H1 (cell line): ENCODE data around the gene NPBWR2. TPM values are rescaled to one million over a fixed set of nuclear protein-coding genes. Genes with fewer than 3 reads are reported as not detected.

Experiments
- CTCF ChIA-PET: fragments of 300-600 bp; sonication (Branson Sonifier 250); formaldehyde crosslinking; loops from one replicate; lab custom pipeline; 2021; ENCODE audit not compliant: partially characterized antibody; lab: Charles Lee
- POLR2A ChIA-PET: fragments of 300-600 bp; sonication (Branson Sonifier 250); formaldehyde crosslinking; loops from one replicate; lab custom pipeline; 2021; ENCODE audit warnings: inconsistent platforms; ENCODE audit not compliant: partially characterized antibody; lab: Charles Lee
- DNase-seq, 2 experiments: peaks; one replicate each; pipeline versions ENCODE4 v3.0.0 to v3.0.0-alpha.2; 2010 to 2022; ENCODE audit warnings: low spot score in 2 of 2, low read depth in 1 of 2, mixed read lengths in 1 of 2
- FAIRE-seq: peaks from 2 replicates; lab custom pipeline; 2011; peaks lifted over from hg19 to GRCh38; lab: Jason Lieb, UNC
- H2AFZ ChIP-seq: 2 replicates; pipeline ENCODE4 v1.8.1; 2012; ENCODE audit warnings: low read length, inconsistent platforms
- H2AK5ac ChIP-seq: 2 replicates; pipeline ENCODE4 v1.6.1; 2013; ENCODE audit warnings: low read depth, low read length
- H2BK120ac ChIP-seq: replicated peaks from 2 replicates; pipeline ENCODE3; 2013; ENCODE audit warnings: low read depth, low read length, inconsistent platforms
- H2BK12ac ChIP-seq: 2 replicates; pipeline ENCODE4 v1.6.1; 2013; ENCODE audit warnings: low read depth, low read length
- H2BK15ac ChIP-seq: 2 replicates; pipeline ENCODE4 v1.6.1; 2013; ENCODE audit warnings: low read length
- H2BK20ac ChIP-seq: 2 replicates; pipeline ENCODE4 v1.6.1; 2013; ENCODE audit warnings: low read length
- H2BK5ac ChIP-seq: 2 replicates; pipeline ENCODE4 v1.6.1; 2013; ENCODE audit warnings: low read depth, low read length
- H3K14ac ChIP-seq: 2 replicates; pipeline ENCODE4 v1.6.1; 2013; ENCODE audit warnings: inconsistent platforms; ENCODE audit not compliant: insufficient read length
- H3K18ac ChIP-seq: 2 replicates; pipeline ENCODE4 v1.6.1; 2013; ENCODE audit warnings: low read length; ENCODE audit errors: extremely low read depth
- H3K23ac ChIP-seq: 2 replicates; pipeline ENCODE4 v1.6.1; 2013; ENCODE audit warnings: inconsistent platforms; ENCODE audit not compliant: insufficient read length
- H3K23me2 ChIP-seq: 2 replicates; pipeline ENCODE4 v1.6.1; 2013; ENCODE audit warnings: low read depth, low read length
- H3K27ac ChIP-seq: 2 replicates; pipeline ENCODE4 v1.6.1; 2011; ENCODE audit warnings: low read depth, low read length, inconsistent platforms
- H3K27me3 ChIP-seq, 4 experiments: replicated peaks in 1 of 4; 1 replicate in 1 of 4; 2 replicates in 3 of 4; pipeline versions ENCODE4 v1.6.1 to v1.8.1; 2011 to 2013; ENCODE audit warnings: low read length in 3 of 4, mild to moderate bottlenecking in 3 of 4, inconsistent platforms in 2 of 4, mixed read lengths in 2 of 4, moderate library complexity in 1 of 4; ENCODE audit not compliant: control insufficient read depth in 3 of 4, insufficient read depth in 3 of 4; ENCODE audit errors: extremely low read depth in 1 of 4
- H3K36me3 ChIP-seq, 4 experiments: 2 replicates each; pipeline versions ENCODE4 v1.6.1 to v1.8.1; 2011 to 2013; ENCODE audit warnings: mild to moderate bottlenecking in 4 of 4, low read length in 3 of 4, moderate library complexity in 2 of 4, control low read depth in 1 of 4, inconsistent platforms in 1 of 4; ENCODE audit not compliant: insufficient read depth in 4 of 4, control insufficient read depth in 2 of 4
- H3K4ac ChIP-seq: replicated peaks from 2 replicates; pipeline ENCODE3; 2013; ENCODE audit warnings: low read length, low read depth, mixed read lengths, inconsistent platforms; ENCODE audit not compliant: insufficient read length
- H3K4me1 ChIP-seq, 4 experiments: replicated peaks in 1 of 4; 1 replicate in 1 of 4; 2 replicates in 3 of 4; pipeline versions ENCODE4 v1.6.1 to v1.8.1; 2011 to 2013; ENCODE audit warnings: low read length in 3 of 4, inconsistent platforms in 2 of 4, mixed read lengths in 1 of 4; ENCODE audit not compliant: insufficient read depth in 4 of 4, control insufficient read depth in 3 of 4
- H3K4me2 ChIP-seq, 2 experiments: 2 replicates each; pipeline versions ENCODE4 v1.6.1 to v1.8.1; 2011 to 2013; ENCODE audit warnings: low read depth in 2 of 2, low read length in 2 of 2, control low read depth in 1 of 2, inconsistent platforms in 1 of 2, mild to moderate bottlenecking in 1 of 2; ENCODE audit not compliant: insufficient read depth in 1 of 2
- H3K4me3 ChIP-seq, 4 experiments: fragments of 200-600, 300-600 bp in 1 of 4; sonication (generic), shearing (Covaris generic), sonication (Bioruptor Twin) in 1 of 4; 2 replicates each; pipeline versions ENCODE4 v1.5.1 to v1.8.1; 2011 to 2016; ENCODE audit warnings: low read length in 4 of 4, low read depth in 3 of 4, control low read depth in 2 of 4, inconsistent platforms in 2 of 4, mild to moderate bottlenecking in 2 of 4, mixed read lengths in 1 of 4, moderate library complexity in 1 of 4; ENCODE audit not compliant: insufficient read depth in 2 of 4; ENCODE audit errors: extremely low read depth in 1 of 4
- H3K56ac ChIP-seq: replicated peaks from 2 replicates; pipeline ENCODE3; 2013; ENCODE audit warnings: low read depth, mild to moderate bottlenecking, mixed read lengths, low read length, inconsistent platforms; ENCODE audit not compliant: insufficient read length
- H3K79me1 ChIP-seq: 2 replicates; pipeline ENCODE4 v1.6.1; 2013; ENCODE audit warnings: low read depth, low read length, control low read depth
- H3K79me2 ChIP-seq, 2 experiments: 2 replicates each; pipeline versions ENCODE4 v1.6.1 to v1.8.1; 2012 to 2013; ENCODE audit warnings: low read length in 2 of 2, mild to moderate bottlenecking in 2 of 2, inconsistent platforms in 1 of 2; ENCODE audit not compliant: insufficient read depth in 2 of 2, control insufficient read depth in 1 of 2
- H3K9ac ChIP-seq, 4 experiments: replicated peaks in 1 of 4; 1 replicate in 1 of 4; 2 replicates in 3 of 4; pipeline versions ENCODE4 v1.6.1 to v1.8.1; 2011 to 2013; ENCODE audit warnings: low read depth in 3 of 4, low read length in 3 of 4, control low read depth in 2 of 4, mild to moderate bottlenecking in 2 of 4, moderate library complexity in 2 of 4, inconsistent platforms in 1 of 4; ENCODE audit errors: extremely low read depth in 1 of 4
- H3K9me3 ChIP-seq, 2 experiments: 2 replicates each; pipeline versions ENCODE4 v1.6.1 to v1.8.1; 2012 to 2013; ENCODE audit warnings: mild to moderate bottlenecking in 2 of 2, moderate library complexity in 2 of 2, control low read depth in 1 of 2, inconsistent platforms in 1 of 2, low read depth in 1 of 2, low read length in 1 of 2, mixed read lengths in 1 of 2; ENCODE audit not compliant: insufficient read depth in 2 of 2
- H4K20me1 ChIP-seq, 2 experiments: replicated peaks in 1 of 2; 2 replicates each; pipeline versions ENCODE3 to v1.8.1; 2011 to 2013; ENCODE audit warnings: inconsistent platforms in 2 of 2, low read length in 2 of 2, mild to moderate bottlenecking in 1 of 2; ENCODE audit not compliant: insufficient read depth in 2 of 2, control insufficient read depth in 1 of 2
- H4K5ac ChIP-seq: 2 replicates; pipeline ENCODE4 v1.6.1; 2013; ENCODE audit warnings: low read length, low read depth, mixed read lengths, inconsistent platforms; ENCODE audit not compliant: insufficient read length
- H4K8ac ChIP-seq: 2 replicates; pipeline ENCODE4 v1.8.0; 2013; ENCODE audit warnings: mild to moderate bottlenecking, moderate library complexity, low read length, inconsistent platforms; ENCODE audit not compliant: insufficient read depth; ENCODE audit errors: extremely low read depth
- H4K91ac ChIP-seq: replicated peaks from 2 replicates; pipeline ENCODE3; 2013; ENCODE audit warnings: low read length, mixed read lengths, inconsistent platforms; ENCODE audit not compliant: insufficient read length
- KDM4A ChIP-seq: IDR thresholded peaks from one replicate; pipeline ENCODE4 v1.7.1; 2012; ENCODE audit warnings: low read depth, mild to moderate bottlenecking, moderate library complexity, low read length, inconsistent platforms; ENCODE audit not compliant: severe bottlenecking
- MAFK ChIP-seq: IDR thresholded peaks from 2 replicates; pipeline ENCODE4 v1.6.1; 2012; ENCODE audit warnings: low read depth, mild to moderate bottlenecking, improper control_type of control experiment, low read length
- POLR2AphosphoS5 ChIP-seq: IDR thresholded peaks from 2 replicates; pipeline ENCODE4 v1.6.1; 2011; ENCODE audit warnings: low read depth, low read length
- SIN3A ChIP-seq, 2 experiments: IDR thresholded peaks in 1 of 2; conservative IDR thresholded peaks in 1 of 2; 2 replicates each; pipeline ENCODE4 v1.6.1; 2011 to 2012; ENCODE audit warnings: low read length in 2 of 2, improper control_type of control experiment in 1 of 2, low read depth in 1 of 2, mild to moderate bottlenecking in 1 of 2
- SP4 ChIP-seq: IDR thresholded peaks from 2 replicates; pipeline ENCODE4 v1.6.1; 2012; ENCODE audit warnings: low read length, inconsistent platforms
- SUZ12 ChIP-seq: fragments of 200-600 bp; sonication (generic); IDR thresholded peaks from 2 replicates; pipeline ENCODE4 v1.6.1; 2012; ENCODE audit warnings: mild to moderate bottlenecking, inconsistent platforms, low read length, moderate library complexity, mixed read lengths
- TEAD4 ChIP-seq: IDR thresholded peaks from 2 replicates; pipeline ENCODE4 v1.6.1; 2012; ENCODE audit warnings: low read depth, low read length, inconsistent platforms, mixed read lengths
- WGBS, 2 experiments: shearing (Covaris generic) in 1 of 2; methylation state at CpG; one replicate each; pipeline versions ENCODE4 v1.1.6 to v1.1.7; 2013 to 2015; ENCODE audit warnings: low lambda C conversion rate in 2 of 2, mixed read lengths in 2 of 2, inconsistent platforms in 1 of 2, low coverage in 1 of 2, missing lambda C conversion rate in 1 of 2; ENCODE audit not compliant: insufficient replicate concordance in 2 of 2, insufficient coverage in 1 of 2, insufficient read length in 1 of 2; ENCODE audit errors: extremely low coverage in 1 of 2, missing lambda C conversion rate in 1 of 2; 5-methylcytosine and 5-hydroxymethylcytosine counted together
- polyA plus RNA-seq, 7 experiments: library from polyadenylated mRNA; depleted of rRNA in 3 of 7; stranded (reverse) in 5 of 7; unstranded in 2 of 7; fragments of >200 nt in 5 of 7; fragments of 200-250 nt in 2 of 7; gene quantifications; 1 replicate in 5 of 7; 2 replicates in 1 of 7; 4 replicates in 1 of 7; pipeline versions ENCODE4 v1.2.1 to v1.2.3, GENCODE V29; 2011 to 2013; ENCODE audit warnings: missing spikeins in 2 of 7, mixed read lengths in 2 of 7
- total RNA-seq: library from RNA; stranded (reverse); fragmentation: NEBNext Ultra II Directional; extraction: Animal tissue kit (Norgen Biotek cat#: 25700); gene quantifications from 2 replicates; pipeline ENCODE4 v1.2.1, GENCODE V29; 2021
- TF ChIP-seq, protein P1 (sequence below), 3 experiments: IDR thresholded peaks; 1 replicate in 2 of 3; 2 replicates in 1 of 3; pipeline versions ENCODE4 v1.5.1 to v1.6.1; 2011; ENCODE audit warnings: low read length in 3 of 3, mild to moderate bottlenecking in 3 of 3, inconsistent platforms in 2 of 3, low read depth in 1 of 3, moderate library complexity in 1 of 3; ENCODE audit not compliant: insufficient read depth in 1 of 3; ENCODE audit errors: control extremely low read depth in 1 of 3

Gene NPBWR2
- total and polyA plus RNA-seq, 2 of the 8 experiments (the other 6 are each of a cell fraction or from before 2014, with no cell fraction given): not detected

DNA sequence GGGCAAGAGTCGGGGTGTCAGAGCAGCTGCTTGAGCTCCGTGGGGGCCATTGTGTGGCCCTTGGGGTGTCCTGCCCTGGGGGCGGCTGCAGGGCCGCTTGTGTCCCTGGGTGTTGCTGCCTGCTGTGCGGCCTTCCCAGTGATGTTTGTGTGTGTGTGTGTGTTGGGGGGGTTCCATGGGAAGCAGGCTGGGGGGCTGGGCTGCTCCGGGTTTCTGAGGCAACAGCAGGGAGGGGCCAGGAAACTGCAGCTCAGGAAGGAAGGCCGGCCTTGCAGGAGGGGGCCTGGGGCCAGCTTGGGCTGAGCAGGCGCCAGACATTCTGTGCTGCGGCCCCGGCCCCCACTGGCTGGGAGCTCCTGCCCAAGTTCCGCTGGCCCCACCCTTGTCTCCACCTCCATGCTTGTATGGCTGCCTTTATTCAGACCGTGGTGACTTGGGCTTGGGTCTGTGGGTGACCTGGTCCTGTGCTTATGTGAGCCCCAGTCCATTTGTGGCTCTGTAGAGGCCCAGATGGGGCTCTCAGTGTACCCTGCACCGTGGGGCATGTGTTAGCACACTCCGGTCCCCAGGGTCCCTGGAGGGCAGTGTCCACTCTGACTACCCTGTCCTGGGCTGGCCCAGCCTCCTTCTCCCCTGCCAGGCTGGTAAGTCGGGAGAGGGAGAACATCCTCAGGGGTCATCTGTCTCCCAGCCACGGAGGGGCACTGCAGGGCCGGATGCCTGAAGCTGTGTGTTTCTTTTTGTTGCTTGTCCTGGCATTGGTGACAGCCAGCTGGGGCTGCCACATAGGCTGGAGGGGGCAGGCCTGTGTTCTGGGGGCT, 53.3 kb downstream of the NPBWR2 start:
- no peak overlapping the region for H2BK120ac ChIP-seq
- H3K4me1 ChIP-seq: peaks cover 0 to 28% (median 15%) of the 10 kb centered on the region in 4 experiments; a peak in 6 of 7 replicates
- peak overlapping the region; percentile 60; the same call in 1 of the 2 replicates for H2BK5ac ChIP-seq
- H3K9ac ChIP-seq: no peak overlapping the region
- no peak overlapping the region for H4K5ac ChIP-seq
- H3K27me3 ChIP-seq: peaks cover 15 to 30% (median 22%) of the 10 kb centered on the region in 4 experiments
- no peak overlapping the region for H2BK20ac ChIP-seq
- FAIRE-seq: no peak
- H2BK15ac ChIP-seq: peak overlapping the region; percentile 47
- H3K23me2 ChIP-seq: no peaks in the 10 kb centered on the region
- H4K20me1 ChIP-seq: no peaks in the 10 kb centered on the region
- H3K4ac ChIP-seq: peak overlapping the region; percentile 53
- peak overlapping the region; percentile 26; the same call in 1 of the 2 replicates for H3K18ac ChIP-seq
- no peak overlapping the region for H4K91ac ChIP-seq
- DNase-seq: no peak
- no peak overlapping the region for H2AFZ ChIP-seq
- CTCF ChIA-PET: interaction anchor here (0.5 to 15.0 kb wide), 23 partner anchors 10 to 1685 kb away, joined by 3 to 139 read pairs (median 3); partner anchors contain the start of genes LKAAEAR1, OPRL1, PRPF6 and RGS19
- no peak overlapping the region for H3K4me3 ChIP-seq
- peak overlapping the region; percentile 60; the same call in 1 of the 2 replicates for H2BK12ac ChIP-seq
- no peaks in the 10 kb centered on the region for H3K79me1 ChIP-seq
- no peak overlapping the region for H3K27ac ChIP-seq
- POLR2A ChIA-PET: interaction anchor here (0.6 to 3.7 kb wide), 13 partner anchors 8 to 199 kb away, joined by 3 to 24 read pairs (median 4); partner anchors contain the start of genes C20orf204, PRPF6 and TCEA2
- no peaks in the 10 kb centered on the region for H3K79me2 ChIP-seq
- H2AK5ac ChIP-seq: no peak overlapping the region
- H3K4me2 ChIP-seq: no peak overlapping the region
- 68% methylated on average over 16 of the region's 17 CpGs; no CpG with 5 or more reads in 1 of the 2 experiments for whole genome bisulfite sequencing, 2 experiments
- peak overlapping the region; percentile 35; the same call in 1 of the 2 replicates for H4K8ac ChIP-seq
- H3K23ac ChIP-seq: no peak overlapping the region
- H3K14ac ChIP-seq: no peak overlapping the region
- no peaks in the 10 kb centered on the region for H3K9me3 ChIP-seq
- H3K56ac ChIP-seq: no peak overlapping the region
- no peaks in the 10 kb centered on the region for H3K36me3 ChIP-seq
- TF ChIP-seq POLR2AphosphoS5 (no peak), MAFK (no peak), TEAD4 (no peak), SIN3A (conservative IDR thresholded peaks at IDR 0.05 in 1 of 2, IDR thresholded peaks at IDR 0.05 in 1 of 2; ENCODE audit: low read depth in 1 of 2, low read length in 2 of 2) (peak; percentile 56 to 86; a peak in 2 of 4 replicates), KDM4A (no peak), SP4 (no peak), SUZ12 (no peak)
- TF ChIP-seq, protein P1, sequence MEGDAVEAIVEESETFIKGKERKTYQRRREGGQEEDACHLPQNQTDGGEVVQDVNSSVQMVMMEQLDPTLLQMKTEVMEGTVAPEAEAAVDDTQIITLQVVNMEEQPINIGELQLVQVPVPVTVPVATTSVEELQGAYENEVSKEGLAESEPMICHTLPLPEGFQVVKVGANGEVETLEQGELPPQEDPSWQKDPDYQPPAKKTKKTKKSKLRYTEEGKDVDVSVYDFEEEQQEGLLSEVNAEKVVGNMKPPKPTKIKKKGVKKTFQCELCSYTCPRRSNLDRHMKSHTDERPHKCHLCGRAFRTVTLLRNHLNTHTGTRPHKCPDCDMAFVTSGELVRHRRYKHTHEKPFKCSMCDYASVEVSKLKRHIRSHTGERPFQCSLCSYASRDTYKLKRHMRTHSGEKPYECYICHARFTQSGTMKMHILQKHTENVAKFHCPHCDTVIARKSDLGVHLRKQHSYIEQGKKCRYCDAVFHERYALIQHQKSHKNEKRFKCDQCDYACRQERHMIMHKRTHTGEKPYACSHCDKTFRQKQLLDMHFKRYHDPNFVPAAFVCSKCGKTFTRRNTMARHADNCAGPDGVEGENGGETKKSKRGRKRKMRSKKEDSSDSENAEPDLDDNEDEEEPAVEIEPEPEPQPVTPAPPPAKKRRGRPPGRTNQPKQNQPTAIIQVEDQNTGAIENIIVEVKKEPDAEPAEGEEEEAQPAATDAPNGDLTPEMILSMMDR (IDR thresholded peaks at IDR 0.05; ENCODE audit: control extremely low read depth in 1 of 3, insufficient read depth in 1 of 3, low read depth in 1 of 3, low read length in 3 of 3): peak; percentile 53 to 67 (median 64)
